Central memory CD4-positive, alpha-beta T cell (primary cell): ENCODE measurements around the gene FBXW5.

Experiments
- DNase-seq: peaks from one replicate; pipeline ENCODE4 v3.0.0; 2022

The FBXW5 gene

GRCh38 chr9:136931611-136932130 is 12.9 kb downstream of the FBXW5 start:
- no peak for DNase-seq

GRCh38 chr9:136930014-136930413 is 14.5 kb downstream of the FBXW5 start:
- no peak for DNase-seq

- no peak for DNase-seq
These were observed 15.9 kb downstream of the FBXW5 start for GRCh38 chr9:136928591-136928990.

- DNase-seq, result no peak
These were observed 16.9 kb downstream of the FBXW5 start for GRCh38 chr9:136927343-136928271.

GRCh38 chr9:136926749-136927148 is 17.8 kb downstream of the FBXW5 start:
- DNase-seq, result no peak

GRCh38 chr9:136926154-136926704 is 18.3 kb downstream of the FBXW5 start:
- DNase-seq, result no peak

GRCh38 chr9:136925414-136926153 is 19.0 kb downstream of the FBXW5 start:
- no peak for DNase-seq

GRCh38 chr9:136923881-136924280 is 20.7 kb downstream of the FBXW5 start:
- DNase-seq, result no peak

- no peak for DNase-seq
These were observed 22.0 kb downstream of the FBXW5 start for GRCh38 chr9:136922540-136922939.

- DNase-seq, result no peak
These were observed 22.8 kb downstream of the FBXW5 start for GRCh38 chr9:136921718-136922117.

- DNase-seq, result no peak
These were observed 23.2 kb downstream of the FBXW5 start for GRCh38 chr9:136921307-136921706.

GRCh38 chr9:136920734-136921231 is 23.8 kb downstream of the FBXW5 start:
- DNase-seq, result no peak

GRCh38 chr9:136920069-136920468 is 24.5 kb downstream of the FBXW5 start:
- DNase-seq, result no peak

GRCh38 chr9:136917902-136918301 is 26.6 kb downstream of the FBXW5 start:
- no peak for DNase-seq

- no peak for DNase-seq
These were observed 28.0 kb downstream of the FBXW5 start for GRCh38 chr9:136916330-136917184.

- no peak for DNase-seq
These were observed 28.8 kb downstream of the FBXW5 start for GRCh38 chr9:136915632-136916329.

- no peak for DNase-seq
These were observed 30.7 kb downstream of the FBXW5 start for GRCh38 chr9:136913701-136914438.

GRCh38 chr9:136910901-136911245 is 33.7 kb downstream of the FBXW5 start:
- no peak for DNase-seq

- DNase-seq, result no peak
These were observed 34.2 kb downstream of the FBXW5 start for GRCh38 chr9:136910197-136910900.
